Naive thymus-derived CD8-positive, alpha-beta T cell (primary cell): ENCODE data around the gene HMX3. TPM values are rescaled to one million over a fixed set of nuclear protein-coding genes. Genes with fewer than 3 reads are reported as not detected.

ENCODE experiments used
- ATAC-seq, 2 donors: fragments of 150-1000 bp; cut with Tn5 transposase in 1 of 2; sonication (Bioruptor Pico), chemical (Tn5 transposase) in 1 of 2; 1 replicate in 1 of 2; 2 replicates in 1 of 2; pipeline ENCODE4 v1.10.0; 2021; ENCODE audit warnings: mild to moderate bottlenecking in 2 of 2, moderate library complexity in 2 of 2
- POLR2A ChIA-PET: fragments of 350-600 bp; sonication (Branson Sonifier 250); formaldehyde crosslinking; loops from one replicate; lab custom pipeline; 2021; ENCODE audit warnings: antibody characterized with exemption; lab: Charles Lee
- DNase-seq, 10 donors: peaks; one replicate each; pipeline versions ENCODE4 v3.0.0 to v3.0.0-alpha.2; 2020 to 2022
- H3K27ac Mint-ChIP-seq, 10 donors: one replicate each; pipeline ENCODE4 v1.8.0; 2020 to 2022; ENCODE audit warnings: mild to moderate bottlenecking in 10 of 10, mixed read lengths in 10 of 10, moderate library complexity in 4 of 10, inconsistent platforms in 1 of 10
- H3K27me3 Mint-ChIP-seq, 5 donors: one replicate each; pipeline ENCODE4 v1.8.0; 2021 to 2022; ENCODE audit warnings: mixed read lengths in 5 of 5
- H3K36me3 Mint-ChIP-seq, 3 donors: one replicate each; pipeline ENCODE4 v1.8.0; 2020 to 2022; ENCODE audit warnings: mixed read lengths in 3 of 3, mild to moderate bottlenecking in 2 of 3, inconsistent platforms in 1 of 3
- H3K4me1 Mint-ChIP-seq, 4 donors: one replicate each; pipeline ENCODE4 v1.8.0; 2021 to 2022; ENCODE audit warnings: mixed read lengths in 4 of 4
- H3K4me3 Mint-ChIP-seq, 10 donors: one replicate each; pipeline ENCODE4 v1.8.0; 2020 to 2022; ENCODE audit warnings: mild to moderate bottlenecking in 10 of 10, mixed read lengths in 10 of 10, moderate library complexity in 6 of 10, inconsistent platforms in 1 of 10
- H3K9me3 Mint-ChIP-seq, 9 donors: one replicate each; pipeline ENCODE4 v1.8.0; 2020 to 2022; ENCODE audit warnings: mixed read lengths in 9 of 9, mild to moderate bottlenecking in 3 of 9, inconsistent platforms in 1 of 9, moderate library complexity in 1 of 9
- polyA plus RNA-seq, 3 donors: library from polyadenylated mRNA; unstranded; fragments of 300-500 nt; fragmentation: Illumina TruSeq; gene quantifications; one replicate each; pipeline ENCODE4 v1.2.3, GENCODE V29; 2021
- total RNA-seq, 8 experiments: library from RNA in 2 of 8; stranded (reverse) in 2 of 8; gene quantifications; one replicate each; pipeline ENCODE4 v1.2.3 and lab custom pipeline; 2021 to 2026

Gene HMX3
- total and polyA plus RNA-seq, 5 experiments from 2014 or later: not detected

DNA sequence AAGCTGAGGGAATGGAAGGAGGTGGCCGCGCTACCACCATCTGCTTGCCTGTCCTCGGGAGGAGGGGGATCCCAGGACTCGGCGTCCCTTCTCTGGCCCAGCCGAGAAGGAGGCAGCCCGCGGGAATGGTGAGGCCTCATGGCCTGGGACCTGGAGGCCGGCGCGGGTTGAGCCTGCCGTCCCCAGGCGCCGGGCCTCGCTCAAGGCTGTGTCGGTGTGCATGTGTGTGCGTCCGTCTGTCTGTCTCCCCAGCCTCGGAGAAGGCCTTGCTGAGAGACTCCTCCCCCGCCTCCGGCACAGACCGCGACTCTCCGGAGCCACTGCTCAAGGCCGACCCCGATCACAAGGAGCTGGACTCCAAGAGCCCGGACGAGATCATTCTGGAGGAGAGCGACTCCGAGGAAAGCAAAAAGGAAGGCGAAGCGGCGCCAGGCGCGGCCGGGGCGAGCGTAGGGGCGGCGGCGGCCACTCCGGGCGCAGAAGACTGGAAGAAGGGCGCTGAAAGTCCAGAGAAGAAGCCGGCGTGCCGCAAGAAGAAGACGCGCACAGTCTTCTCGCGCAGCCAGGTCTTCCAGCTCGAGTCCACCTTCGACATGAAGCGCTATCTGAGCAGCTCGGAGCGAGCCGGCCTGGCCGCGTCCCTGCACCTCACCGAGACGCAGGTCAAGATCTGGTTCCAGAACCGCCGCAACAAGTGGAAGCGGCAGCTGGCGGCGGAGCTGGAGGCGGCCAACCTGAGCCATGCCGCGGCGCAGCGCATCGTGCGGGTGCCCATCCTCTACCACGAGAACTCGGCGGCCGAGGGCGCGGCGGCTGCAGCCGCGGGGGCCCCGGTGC is 1.3 kb downstream of the HMX3 start:
- peak overlapping the region; percentile 74 to 95 (median 86) for H3K4me3 Mint-ChIP-seq
- H3K36me3 Mint-ChIP-seq: peaks cover 0 to 2% (median 0%) of the 10 kb centered on the region in 3 donors
- peaks cover 0 to 4% (median 0%) of the 10 kb centered on the region in 9 donors for H3K9me3 Mint-ChIP-seq
- peaks cover 26 to 63% (median 59%) of the 10 kb centered on the region in 4 donors for H3K4me1 Mint-ChIP-seq
- POLR2A ChIA-PET: no interaction called here
- peaks cover 48 to 83% (median 64%) of the 10 kb centered on the region in 5 donors for H3K27me3 Mint-ChIP-seq
- H3K27ac Mint-ChIP-seq: peak overlapping the region in 2 of 10 donors; percentile 18 to 47
- ATAC-seq (peak in 1 of 2 donors; percentile 32), DNase-seq (no peak)

DNA sequence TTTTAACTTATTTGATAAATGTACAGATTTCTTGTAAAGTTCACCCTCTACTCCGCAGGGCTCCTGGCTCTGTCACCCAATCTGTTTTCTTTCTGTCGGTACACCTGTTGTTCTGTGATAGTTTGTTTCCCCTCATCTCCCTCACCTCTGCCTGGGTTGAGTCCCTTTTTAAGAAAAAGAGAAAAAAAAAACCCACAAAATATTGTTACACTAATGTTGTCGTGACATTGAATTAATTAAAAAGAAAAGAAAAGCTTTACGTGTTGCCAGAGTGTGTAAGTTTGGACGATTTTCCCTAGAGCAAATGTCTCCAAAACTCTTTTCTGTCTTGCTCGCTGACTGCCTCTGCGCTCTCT is 3.4 kb downstream of the HMX3 start:
- Mint-ChIP-seq H3K27ac (no peak overlapping the region), H3K4me3 (peak overlapping the region in 6 of 10 donors; percentile 9 to 67 (median 34)), H3K4me1 (peaks cover 25 to 67% (median 58%) of the 10 kb centered on the region in 4 donors), H3K36me3 (peaks cover 0 to 2% (median 0%) of the 10 kb centered on the region in 3 donors), H3K27me3 (peaks cover 49 to 88% (median 62%) of the 10 kb centered on the region in 5 donors), H3K9me3 (peaks cover 0 to 4% (median 0%) of the 10 kb centered on the region in 9 donors)
- ATAC-seq: no peak
- DNase-seq: no peak
- POLR2A ChIA-PET: no interaction called here

DNA sequence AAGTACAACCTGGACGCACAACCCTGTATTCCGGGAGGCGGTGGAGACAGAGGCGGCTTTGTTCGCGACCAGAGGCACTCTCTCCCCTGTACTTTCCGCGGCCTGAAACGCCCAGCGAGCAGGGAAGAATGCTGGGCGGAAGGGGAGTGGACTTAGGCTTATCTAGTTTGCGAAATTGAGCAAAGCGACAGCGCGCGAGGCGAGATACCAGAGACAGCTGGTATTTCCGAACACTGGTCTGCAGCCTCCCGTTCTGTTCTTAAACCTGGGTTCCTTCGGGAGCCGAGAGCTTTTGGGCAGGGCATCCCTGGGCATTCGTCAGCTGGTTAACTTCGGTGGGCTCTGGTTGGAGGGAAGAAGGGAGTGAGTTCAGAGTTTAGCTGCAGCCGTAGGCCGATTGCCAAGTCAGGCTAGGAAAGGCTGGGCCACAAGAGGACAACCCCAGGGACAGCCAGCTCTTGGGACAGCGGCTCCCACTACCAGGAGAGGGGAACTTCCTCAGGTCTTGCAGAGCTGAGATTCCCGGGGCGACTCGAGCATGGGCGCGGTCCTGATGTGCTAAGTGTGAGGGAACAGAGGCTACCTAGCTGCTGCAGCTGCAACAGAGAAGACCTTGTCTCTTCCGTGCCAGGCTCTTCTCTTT is 3.9 kb downstream of the HMX3 start:
- POLR2A ChIA-PET: no interaction called here
- Mint-ChIP-seq H3K27ac (no peak overlapping the region), H3K27me3 (peaks cover 51 to 88% (median 63%) of the 10 kb centered on the region in 5 donors), H3K4me1 (peaks cover 22 to 67% (median 59%) of the 10 kb centered on the region in 4 donors), H3K9me3 (peaks cover 0 to 4% (median 0%) of the 10 kb centered on the region in 9 donors), H3K4me3 (peak overlapping the region in 8 of 10 donors; percentile 4 to 67 (median 18)), H3K36me3 (peaks cover 0 to 2% (median 0%) of the 10 kb centered on the region in 3 donors)
- ATAC-seq: no peak
- peak in 1 of 10 donors; percentile 37 for DNase-seq

DNA sequence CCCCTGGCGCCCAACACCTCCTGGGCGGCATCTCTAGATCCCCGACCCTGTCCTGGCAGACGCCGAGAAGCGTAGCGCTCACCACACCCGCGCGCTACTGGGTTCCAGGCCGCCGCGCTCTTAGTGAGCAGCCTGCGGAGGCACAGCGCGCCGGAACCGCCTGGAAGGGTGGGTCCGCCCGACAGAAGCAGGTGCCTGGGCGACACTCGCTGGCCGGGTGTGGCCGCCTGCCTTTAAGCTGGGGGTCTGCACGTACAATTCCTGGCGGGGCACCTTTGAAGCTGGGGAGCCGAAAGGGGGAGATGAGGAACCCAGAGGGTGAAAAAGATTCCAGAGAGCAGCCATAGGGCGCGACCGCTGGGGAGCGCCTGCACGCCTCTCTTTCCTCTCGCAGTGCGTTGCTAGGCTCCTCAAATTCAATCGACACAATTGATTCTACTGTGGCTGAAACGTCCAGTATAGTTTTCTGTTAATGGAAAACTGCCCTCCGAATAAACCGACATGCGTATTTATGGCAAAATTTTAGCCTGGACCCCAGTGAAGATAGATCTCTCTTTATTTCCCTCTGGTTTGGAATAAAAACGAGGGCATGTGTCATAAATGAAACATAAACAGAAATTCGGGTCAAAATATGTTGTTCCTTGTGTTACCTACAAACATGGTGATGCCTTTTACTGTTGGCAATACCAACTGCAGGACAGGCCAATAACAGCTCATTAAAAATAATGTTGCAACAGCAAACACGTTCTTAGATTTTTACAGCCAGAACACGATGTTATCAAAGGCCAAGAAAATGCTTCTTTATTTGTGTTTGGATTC is 4.6 kb downstream of the HMX3 start:
- peaks cover 27 to 74% (median 64%) of the 10 kb centered on the region in 4 donors for H3K4me1 Mint-ChIP-seq
- H3K9me3 Mint-ChIP-seq: peaks cover 0 to 4% (median 0%) of the 10 kb centered on the region in 9 donors
- H3K36me3 Mint-ChIP-seq: peaks cover 0 to 2% (median 0%) of the 10 kb centered on the region in 3 donors
- H3K27ac Mint-ChIP-seq: no peak overlapping the region
- H3K27me3 Mint-ChIP-seq: peaks cover 58 to 91% (median 71%) of the 10 kb centered on the region in 5 donors
- H3K4me3 Mint-ChIP-seq: peak overlapping the region in 6 of 10 donors; percentile 58 to 79 (median 60)
- DNase-seq: peak in 1 of 10 donors; percentile 54
- ATAC-seq: no peak
- POLR2A ChIA-PET: interaction anchor here (0.9 kb wide), 1 partner anchor 10 kb away, joined by 3 read pairs; no protein-coding TSS in a partner anchor

DNA sequence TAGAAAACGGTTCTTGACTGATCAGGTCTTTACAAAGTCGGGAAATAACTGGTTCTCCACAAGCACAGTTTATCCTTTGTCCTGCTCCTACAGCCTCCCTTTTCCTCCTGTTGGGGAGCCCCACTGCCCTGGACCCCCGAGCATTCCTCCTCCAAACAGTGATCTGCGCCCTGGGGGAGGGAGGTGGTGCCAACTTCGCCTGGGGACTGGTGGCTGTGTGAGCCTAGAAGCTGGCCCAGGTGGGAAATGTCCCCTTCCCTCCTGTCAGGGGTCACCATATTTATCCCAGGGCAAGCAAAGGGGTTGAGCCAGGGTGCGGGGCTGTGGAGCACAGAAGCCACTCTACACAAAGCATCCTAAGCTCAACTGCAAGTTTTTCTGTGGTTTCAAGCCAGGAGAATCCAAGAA is 5.2 kb downstream of the HMX3 start:
- POLR2A ChIA-PET: interaction anchor here (0.9 kb wide), 1 partner anchor 10 kb away, joined by 3 read pairs; no protein-coding TSS in a partner anchor
- H3K4me3 Mint-ChIP-seq: peak overlapping the region in 2 of 10 donors; percentile 4 to 39
- ATAC-seq (no peak), DNase-seq (no peak)
- peaks cover 29 to 80% (median 69%) of the 10 kb centered on the region in 4 donors for H3K4me1 Mint-ChIP-seq
- H3K36me3 Mint-ChIP-seq: peaks cover 0 to 2% (median 0%) of the 10 kb centered on the region in 3 donors
- no peak overlapping the region for H3K27ac Mint-ChIP-seq
- H3K27me3 Mint-ChIP-seq: peaks cover 64 to 93% (median 76%) of the 10 kb centered on the region in 5 donors
- peaks cover 0 to 4% (median 0%) of the 10 kb centered on the region in 9 donors for H3K9me3 Mint-ChIP-seq

DNA sequence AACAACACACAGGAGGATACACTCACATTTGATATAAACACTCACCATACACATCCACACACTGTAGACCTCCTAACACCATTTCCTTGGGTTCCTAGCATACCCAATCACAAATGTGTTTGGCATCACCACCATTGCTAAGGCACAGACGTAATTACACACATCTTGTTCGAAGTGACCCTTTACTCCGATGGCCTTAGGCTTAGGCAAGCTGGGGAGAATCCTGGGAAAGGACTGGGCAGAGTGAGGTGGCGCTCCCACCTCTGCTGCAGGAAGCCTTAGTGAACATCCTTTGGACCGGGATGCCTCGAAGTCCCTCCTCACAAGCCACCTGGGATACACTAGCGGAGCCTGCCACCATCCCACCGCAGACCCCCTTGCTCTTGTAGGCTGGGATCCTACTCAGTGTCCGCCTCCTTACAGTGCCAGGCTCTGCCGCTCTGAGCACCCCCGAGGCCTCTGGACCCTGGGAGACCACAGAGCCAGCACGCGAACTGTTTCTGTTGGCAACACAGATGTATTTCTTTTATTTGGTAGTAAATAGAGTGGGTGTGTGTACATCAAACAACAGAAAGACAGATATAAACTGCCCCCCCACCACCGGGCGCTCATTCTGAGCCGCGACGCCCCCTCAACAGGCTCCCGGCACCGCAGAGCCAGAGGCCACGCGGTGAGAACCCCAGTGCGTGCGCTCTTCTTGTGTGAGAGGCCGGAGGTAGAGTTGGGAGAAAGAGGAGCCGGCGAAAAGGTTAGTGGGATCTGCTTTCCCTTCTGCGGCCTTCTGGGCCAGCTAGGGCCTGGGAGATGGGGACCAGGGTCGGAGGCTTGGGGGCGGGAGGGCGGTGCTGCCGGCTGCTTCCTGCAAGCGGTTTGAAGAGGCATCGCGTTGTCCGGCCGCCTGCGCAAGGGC is 6.3 kb downstream of the HMX3 start:
- Mint-ChIP-seq H3K4me3 (peak overlapping the region in 8 of 10 donors; percentile 0 to 62 (median 34)), H3K9me3 (peaks cover 0 to 2% (median 0%) of the 10 kb centered on the region in 9 donors), H3K4me1 (peaks cover 31 to 84% (median 71%) of the 10 kb centered on the region in 4 donors), H3K27me3 (peaks cover 66 to 95% (median 78%) of the 10 kb centered on the region in 5 donors), H3K36me3 (peaks cover 0 to under 1% (median 0%) of the 10 kb centered on the region in 3 donors), H3K27ac (no peak overlapping the region)
- no peak for DNase-seq
- no peak for ATAC-seq
- POLR2A ChIA-PET: interaction anchor here (0.9 kb wide), 1 partner anchor 9 kb away, joined by 3 read pairs; no protein-coding TSS in a partner anchor

DNA sequence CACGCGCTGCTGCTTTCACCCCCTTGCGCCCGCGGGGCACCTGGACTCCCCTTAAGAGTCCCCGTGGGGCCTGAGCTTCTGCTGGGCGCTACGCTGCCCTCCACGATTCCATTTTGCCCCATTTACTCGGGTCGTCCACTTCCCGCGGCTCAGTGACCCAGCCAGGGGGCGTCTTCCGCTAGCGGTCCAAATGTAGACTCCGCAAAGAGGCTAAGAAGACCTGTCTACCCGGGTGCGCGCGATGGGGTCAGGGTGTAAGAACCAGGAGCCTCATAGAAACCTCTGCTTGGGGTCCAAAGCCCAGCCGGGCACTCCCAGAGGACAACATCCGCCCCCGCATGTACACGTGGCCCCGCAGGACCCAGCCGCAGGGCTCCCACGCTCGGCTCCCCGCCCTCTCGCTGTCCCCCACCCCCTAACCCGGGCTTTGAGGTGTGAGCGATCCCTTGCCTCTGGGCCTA is 7.0 kb downstream of the HMX3 start:
- Mint-ChIP-seq H3K27me3 (peaks cover 70 to 98% (median 81%) of the 10 kb centered on the region in 5 donors), H3K4me1 (peaks cover 31 to 87% (median 70%) of the 10 kb centered on the region in 4 donors), H3K9me3 (peaks cover 0 to 2% (median 0%) of the 10 kb centered on the region in 9 donors), H3K4me3 (peak overlapping the region in 9 of 10 donors; percentile 18 to 75 (median 62)), H3K27ac (peak overlapping the region in 2 of 10 donors; percentile 47 to 85), H3K36me3 (no peaks in the 10 kb centered on the region)
- DNase-seq (no peak), ATAC-seq (no peak)
- POLR2A ChIA-PET: no interaction called here

DNA sequence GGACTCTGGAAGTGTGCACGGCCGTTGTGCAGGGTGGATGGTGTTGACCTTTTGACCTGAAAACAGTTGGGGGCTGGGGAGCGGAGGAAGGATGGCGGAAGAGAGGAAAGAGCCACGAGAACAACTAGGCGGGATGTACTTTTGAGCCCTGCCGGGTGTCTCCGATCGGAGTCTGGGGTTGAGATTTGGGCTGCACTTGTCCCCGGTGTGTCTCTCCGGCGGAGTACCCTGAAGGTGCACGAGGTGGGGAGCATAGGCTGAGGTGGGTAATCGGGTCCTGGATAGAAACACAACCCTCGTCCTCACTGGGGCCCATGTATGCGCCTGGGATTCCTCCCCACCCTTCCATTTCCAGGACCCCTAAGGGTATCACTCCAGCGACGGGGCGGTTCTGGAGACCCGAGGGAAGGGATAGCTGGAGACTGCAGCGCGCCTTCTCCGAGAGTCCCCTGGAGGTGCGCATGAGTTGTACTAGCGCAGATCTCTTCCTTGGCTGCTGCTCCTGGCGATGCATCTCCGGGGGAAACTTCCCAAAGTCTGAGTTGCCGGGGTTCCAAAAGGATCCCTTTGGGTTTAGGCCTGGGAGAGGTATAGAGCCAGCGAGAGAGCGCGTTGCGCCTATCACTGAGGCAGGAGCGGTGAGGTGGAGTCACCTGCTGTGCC is 7.5 kb downstream of the HMX3 start:
- Mint-ChIP-seq H3K36me3 (no peaks in the 10 kb centered on the region), H3K27ac (peak overlapping the region in 4 of 10 donors; percentile 1 to 85 (median 31)), H3K9me3 (no peaks in the 10 kb centered on the region), H3K4me1 (peaks cover 29 to 84% (median 67%) of the 10 kb centered on the region in 4 donors), H3K27me3 (peaks cover 68 to 92% (median 76%) of the 10 kb centered on the region in 5 donors), H3K4me3 (peak overlapping the region; percentile 18 to 75 (median 58))
- POLR2A ChIA-PET: interaction anchor here (0.6 to 1.2 kb wide), 2 partner anchors 11 to 18 kb away, joined by 3 read pairs; partner anchors contain the start of gene BUB3
- no peak for DNase-seq
- no peak for ATAC-seq

DNA sequence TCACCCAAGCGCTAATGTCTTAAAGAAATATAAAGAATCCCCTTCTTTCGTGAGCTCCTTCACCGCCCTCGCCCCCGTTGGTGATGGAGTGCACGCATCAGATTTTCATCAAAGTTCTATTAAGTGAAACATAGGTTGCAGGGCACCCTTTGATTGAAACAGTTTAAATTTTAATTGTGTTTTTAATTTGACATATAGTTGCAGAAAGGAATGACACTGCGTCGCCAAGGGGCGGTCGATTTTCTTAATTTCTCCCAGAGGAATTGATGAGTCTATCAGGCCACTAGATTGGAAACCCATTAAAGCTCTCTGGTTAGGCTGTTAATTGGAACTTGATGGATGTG is 8.0 kb downstream of the HMX3 start:
- peak overlapping the region in 3 of 10 donors; percentile 1 to 16 (median 15) for H3K27ac Mint-ChIP-seq

More for the DNA sequence above, 8.0 kb downstream of the HMX3 start:
- POLR2A ChIA-PET: interaction anchor here (0.6 to 1.2 kb wide), 2 partner anchors 10 to 17 kb away, joined by 3 read pairs; partner anchors contain the start of gene BUB3
- DNase-seq: no peak
- Mint-ChIP-seq H3K4me3 (peak overlapping the region in 8 of 10 donors; percentile 15 to 74 (median 58)), H3K4me1 (peaks cover 28 to 81% (median 66%) of the 10 kb centered on the region in 4 donors), H3K36me3 (no peaks in the 10 kb centered on the region), H3K9me3 (no peaks in the 10 kb centered on the region), H3K27me3 (peaks cover 66 to 91% (median 73%) of the 10 kb centered on the region in 5 donors)
- no peak for ATAC-seq
